ENCODE data around the gene GAPDHS. TPM values are rescaled to one million over a fixed set of nuclear protein-coding genes. Genes with fewer than 3 reads are reported as not detected.

GAPDHS gene
- polyA plus RNA-seq, 5 donors = not detected

DNA sequence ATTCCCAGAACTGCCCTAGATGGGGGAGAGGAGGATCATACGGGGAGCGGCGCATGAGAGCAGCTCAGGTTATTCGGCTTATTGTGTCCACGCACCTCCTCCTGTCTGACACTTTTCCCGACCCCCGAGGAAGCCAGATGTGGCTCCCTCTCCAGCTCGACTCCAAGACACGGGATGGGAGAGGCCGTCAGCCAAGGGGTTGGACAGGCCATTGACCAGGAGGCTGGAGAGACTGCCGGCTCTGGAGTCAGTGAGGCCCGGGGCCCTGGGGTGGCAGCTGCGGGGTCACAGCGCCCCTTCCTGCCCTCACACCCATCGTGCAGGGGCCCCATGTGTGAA is 22.7 kb upstream of the GAPDHS start:
- DNase-seq = no peak

DNA sequence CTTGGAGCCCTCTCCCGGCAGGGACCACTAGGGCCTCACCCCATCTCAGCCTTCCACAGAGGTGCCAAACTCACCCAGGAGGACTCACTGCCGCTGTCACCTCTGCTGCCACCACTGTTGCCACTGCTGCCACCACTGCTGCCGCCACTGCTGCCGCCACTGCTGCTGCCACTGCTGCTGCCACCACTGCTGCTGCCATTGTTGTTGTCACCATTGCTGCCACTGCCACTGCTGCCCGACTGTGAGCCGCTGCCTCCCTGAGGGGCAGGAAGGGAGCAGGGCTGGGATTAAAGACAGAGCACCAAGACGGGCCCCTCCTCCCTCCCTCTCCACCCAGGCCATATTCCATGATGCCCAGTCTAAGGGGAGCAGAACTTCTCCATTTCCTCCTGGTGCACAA is 21.9 kb upstream of the GAPDHS start:
- DNase-seq = no peak

DNA sequence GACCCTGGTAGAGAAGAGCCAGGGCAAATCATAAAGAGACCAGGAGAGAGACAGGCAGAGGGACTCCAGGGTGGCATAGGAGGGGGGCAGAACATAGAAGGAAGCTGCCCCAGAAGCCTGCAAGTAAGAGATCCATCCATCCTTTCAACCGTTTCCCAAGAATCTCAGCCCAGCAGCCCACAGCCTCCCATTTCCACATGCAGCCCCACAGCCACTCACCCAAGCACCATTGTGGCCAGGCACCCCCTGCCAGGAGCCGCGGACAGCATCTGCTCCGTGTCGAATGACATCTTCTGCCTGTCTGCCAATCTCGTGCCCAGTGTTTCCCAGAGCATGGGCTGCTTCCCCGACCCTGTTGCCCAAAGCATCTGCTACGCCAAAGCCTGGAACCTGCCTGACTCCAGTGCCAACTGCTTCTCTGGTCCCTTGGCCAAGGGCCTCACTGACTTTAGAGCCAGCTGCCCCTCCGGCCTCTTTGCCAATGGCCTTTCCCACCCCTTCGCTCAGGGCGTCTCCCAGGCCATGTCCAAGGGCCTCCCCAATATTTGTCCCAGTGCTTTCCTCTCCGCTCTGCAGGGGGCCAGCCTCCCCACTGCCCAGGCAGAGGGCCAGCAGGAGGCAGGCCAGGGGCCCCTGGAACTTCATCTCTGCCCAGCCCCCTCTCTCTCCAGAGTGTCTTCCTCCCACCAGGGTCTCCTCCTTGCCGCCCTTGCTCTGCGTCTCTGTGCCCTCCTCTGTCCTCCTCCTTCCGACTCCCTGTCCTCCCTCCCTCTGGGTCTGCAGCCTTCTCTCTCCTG is 20.2 kb upstream of the GAPDHS start:
- DNase-seq = no peak

DNA sequence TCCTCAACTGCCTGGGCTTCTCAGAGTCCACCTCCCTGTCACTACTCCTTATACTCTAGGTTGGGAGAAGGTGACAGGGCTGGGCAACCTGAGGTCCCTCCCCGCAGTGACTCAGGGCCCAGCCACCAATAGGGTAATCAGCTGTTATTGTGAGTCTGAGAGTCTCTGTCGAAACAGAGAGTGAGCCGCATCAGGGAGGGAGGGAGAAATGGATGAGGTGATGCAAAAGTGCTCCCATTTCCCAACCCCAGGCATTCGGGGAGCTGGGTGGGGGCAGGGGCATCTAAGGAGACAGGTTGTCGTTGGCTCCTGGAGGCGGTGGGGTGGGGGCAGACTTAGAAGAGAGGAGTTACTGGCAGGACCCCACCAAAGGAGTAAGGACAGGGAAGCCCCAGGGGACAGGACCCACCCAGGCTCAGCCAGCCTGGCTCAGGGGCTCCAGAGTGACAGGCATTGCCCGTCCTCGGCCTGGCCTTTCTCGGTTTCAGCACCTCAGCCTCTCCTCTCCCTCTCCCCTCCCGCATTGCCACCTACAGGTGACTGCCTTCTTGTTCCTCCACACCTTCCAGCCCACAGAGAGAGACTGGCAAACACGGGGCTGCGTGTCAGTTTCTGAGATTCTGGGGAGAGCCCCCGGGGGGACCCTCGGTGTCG is 19.5 kb upstream of the GAPDHS start, which contains the start of gene DMKN:
Gene DMKN (minus strand): TSS at position 22 of the 654 bp plus-strand sequence. CDS start 174 bp downstream, outside the sequence.
- DNase-seq = no peak

DNA sequence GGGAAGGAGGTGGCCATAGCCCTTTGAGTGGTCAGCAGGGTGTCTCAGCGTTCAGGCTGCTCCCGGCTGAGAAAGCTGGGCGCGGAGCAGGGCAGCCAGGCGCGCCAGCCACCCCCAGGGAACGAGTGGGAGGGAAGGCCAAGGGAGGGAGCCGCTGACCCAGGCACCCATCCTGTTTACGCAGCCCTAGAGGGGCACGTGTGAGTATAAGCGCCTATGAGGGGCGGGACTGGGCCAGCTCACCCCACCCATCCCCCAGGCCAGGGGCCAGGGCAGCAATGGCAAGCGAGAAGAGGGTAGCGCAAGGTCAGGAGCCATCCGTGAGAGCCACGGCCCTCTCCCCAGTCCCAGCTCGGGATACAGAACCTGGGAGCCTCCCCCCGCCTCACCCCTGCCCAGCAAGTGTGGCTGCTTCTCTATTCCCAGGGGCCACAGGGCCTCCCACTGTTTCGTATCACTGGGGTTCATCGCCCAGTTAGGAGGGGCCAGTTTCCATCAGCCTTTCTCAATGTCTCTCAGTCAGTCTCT is 18.9 kb upstream of the GAPDHS start:
- DNase-seq = no peak

DNA sequence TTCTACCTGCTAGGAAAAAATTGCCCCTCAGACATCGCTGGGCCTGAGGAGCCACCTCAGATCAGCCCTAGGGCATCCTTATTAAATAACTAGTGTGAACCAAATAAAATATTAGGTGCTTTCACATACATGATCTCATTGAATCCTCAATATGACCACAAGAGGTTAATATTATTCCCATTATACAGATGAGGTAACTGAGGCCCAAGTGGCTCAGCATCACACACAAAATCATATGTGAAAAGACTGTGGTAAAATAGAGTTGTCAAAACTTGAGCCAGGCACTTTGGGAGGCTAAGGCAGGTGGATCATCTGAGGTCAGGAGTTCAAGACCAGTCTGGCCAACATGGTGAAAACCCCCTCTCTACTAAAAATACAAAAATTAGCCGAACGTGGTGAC is 16.9 kb upstream of the GAPDHS start:
- no peak for DNase-seq

DNA sequence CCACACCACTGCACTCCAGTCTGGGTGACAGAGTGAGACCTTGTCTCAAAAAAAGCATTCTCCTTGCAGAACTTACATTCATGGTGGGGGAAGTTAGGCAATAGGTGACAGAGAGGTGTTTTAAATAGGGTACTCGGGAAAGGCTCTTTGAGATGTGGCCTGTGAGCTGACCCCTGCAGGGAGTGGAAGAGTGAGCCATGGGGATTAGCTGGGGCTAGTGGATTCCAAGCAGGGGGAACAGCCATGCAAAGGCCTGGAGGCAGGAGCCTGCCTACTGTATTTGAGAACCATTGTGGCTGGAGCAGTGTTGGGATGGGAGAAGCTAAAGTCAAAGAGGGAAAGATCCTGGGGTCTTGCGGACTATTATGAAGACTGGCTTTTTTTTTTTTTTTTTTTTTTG is 15.9 kb upstream of the GAPDHS start:
- no peak for DNase-seq

DNA sequence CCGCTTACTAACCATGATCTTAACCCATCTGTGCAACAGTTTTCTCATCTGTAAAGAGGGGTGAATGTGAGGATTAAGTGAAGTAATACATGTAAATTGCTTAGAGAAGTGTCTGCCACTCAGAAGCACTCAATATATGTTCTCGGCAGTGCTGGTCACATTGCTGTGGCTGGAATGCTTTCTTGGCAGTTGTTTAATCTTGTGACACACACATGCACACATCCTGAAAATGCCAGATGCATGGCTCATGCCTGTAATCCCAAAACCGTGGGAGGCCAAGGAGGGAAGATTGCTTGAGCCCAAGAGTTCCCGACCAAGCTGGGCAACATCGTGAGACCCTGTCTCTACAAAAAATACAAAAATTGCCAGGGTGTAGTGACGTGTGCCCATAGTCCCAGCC is 14.9 kb upstream of the GAPDHS start:
- DNase-seq = no peak

DNA sequence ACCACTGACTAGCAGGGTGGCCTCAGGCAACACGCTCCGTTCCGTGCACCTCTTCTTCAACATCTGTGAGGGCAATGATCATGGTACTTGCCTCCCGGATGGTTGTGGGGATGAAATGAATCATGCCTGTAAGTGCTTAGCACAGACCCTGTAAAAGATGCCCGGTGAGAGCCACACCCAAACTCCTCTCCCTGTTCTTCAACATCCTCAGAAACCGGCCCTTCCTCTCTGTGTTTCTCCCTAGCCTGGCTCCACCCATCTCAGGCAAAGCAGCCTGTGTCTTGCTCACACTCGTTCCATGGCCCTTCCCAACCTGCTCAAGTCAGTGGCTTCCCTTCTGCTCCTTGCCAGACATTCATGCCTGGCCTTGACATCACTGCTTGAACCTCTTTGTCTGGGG is 14.0 kb upstream of the GAPDHS start:
- no peak for DNase-seq

DNA sequence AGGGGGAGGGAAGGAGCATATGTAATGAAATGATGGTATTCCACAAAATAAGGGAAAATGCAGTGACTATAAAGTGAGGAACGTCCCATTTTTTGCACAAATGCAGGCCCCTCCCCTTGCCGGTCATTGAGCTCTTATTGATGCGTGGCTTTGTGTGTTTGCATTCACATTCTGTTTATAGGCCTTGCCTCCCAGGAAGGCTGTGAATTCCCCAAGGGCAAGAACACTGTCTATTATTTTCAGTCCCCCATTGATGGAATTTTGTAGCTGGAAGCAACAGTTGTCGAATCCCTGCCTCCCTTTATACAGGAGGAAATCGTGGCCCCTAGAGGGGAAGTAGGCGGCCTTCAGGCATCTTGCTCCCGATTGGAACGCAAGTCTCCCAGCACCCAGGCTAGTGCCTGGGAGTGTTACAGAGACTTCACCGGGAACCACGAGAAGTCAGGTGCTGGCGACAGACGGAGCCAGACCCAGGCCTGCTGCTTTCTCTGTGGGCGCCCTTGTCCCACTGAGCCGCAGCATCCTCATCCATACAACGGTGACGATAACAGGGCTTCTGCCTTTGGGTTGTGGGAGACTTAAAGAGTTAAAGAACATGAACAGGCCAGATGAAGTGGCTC is 12.0 kb upstream of the GAPDHS start:
- no peak for DNase-seq

DNA sequence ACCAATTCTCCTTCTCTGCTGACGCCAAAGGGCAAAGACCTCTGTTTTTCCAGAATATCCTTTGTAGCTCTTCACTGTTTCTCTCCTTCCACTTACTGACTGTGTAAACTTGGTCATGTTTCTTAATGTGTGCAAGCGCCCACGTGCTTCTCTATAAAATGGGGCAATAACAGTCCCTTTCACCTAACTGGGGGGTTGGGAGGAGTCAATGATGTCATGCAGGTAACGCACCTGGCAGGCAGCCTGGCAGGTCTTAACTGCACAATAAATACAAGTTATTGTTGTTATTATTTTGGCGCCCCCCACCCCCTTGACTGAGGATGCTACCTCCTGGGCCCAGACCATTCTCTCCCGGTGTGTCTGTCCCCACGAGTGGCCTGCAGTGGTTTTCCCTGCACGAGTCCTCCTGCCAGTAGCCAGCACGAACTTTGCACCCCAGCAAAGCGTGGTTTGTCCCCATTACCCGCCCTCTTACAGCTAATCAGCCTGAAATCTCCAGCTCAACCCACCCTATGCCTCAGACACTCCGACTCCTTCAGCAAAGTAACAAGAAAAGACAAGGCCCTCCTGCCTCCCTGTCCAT is 10.4 kb upstream of the GAPDHS start:
- no peak for DNase-seq

DNA sequence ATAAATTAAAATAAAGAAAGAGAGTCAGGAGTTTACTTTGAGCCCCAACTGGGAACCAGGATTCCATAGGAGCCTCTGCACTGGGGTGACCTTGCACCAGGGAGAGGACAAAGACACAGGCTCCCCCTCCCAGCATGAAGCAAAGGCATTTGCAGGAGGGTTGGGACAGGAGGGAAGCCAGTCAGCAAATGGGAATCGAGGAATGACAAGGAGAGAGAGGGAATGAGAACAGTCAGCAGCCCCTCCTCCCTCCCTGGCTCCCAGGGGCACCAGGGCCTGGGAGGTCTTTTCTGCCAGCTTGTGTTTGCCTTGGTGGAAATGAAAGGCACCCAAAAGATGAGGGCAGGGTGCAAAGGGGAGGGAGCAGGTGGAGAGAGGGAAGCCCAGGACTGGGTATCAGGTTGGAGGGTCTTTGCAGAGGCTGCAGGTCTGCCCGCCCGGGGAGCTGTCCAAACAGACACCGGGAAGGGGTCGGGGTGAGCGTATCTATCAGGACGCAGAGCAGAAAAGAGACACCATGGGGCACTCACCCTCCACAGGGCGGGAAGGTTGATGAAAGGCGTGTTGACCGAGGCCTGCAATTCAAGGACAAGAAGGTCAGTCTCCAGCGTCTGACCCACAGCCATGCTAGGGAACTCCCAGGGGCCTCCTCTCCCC is 8.9 kb upstream of the GAPDHS start:
- no peak for DNase-seq

DNA sequence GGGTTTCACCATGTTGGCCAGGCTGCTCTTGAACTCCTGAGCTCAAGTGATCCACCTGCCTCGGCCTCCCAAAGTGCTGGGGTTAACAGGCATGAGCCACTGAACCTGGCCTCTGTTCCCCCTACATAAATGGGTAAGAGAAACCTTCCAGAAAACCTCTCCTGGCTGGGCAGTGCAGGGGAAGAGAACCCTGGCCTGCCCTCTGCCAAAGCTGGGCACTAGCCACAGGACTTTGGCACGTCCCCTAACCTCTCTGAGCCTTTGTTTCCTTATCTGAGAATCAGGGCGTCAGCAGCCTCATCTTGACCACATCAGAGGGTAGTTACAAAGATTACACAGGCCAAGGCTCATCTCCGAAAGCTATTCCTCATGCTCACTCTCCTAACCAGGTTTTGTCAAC is 7.4 kb upstream of the GAPDHS start:
- no peak for DNase-seq

DNA sequence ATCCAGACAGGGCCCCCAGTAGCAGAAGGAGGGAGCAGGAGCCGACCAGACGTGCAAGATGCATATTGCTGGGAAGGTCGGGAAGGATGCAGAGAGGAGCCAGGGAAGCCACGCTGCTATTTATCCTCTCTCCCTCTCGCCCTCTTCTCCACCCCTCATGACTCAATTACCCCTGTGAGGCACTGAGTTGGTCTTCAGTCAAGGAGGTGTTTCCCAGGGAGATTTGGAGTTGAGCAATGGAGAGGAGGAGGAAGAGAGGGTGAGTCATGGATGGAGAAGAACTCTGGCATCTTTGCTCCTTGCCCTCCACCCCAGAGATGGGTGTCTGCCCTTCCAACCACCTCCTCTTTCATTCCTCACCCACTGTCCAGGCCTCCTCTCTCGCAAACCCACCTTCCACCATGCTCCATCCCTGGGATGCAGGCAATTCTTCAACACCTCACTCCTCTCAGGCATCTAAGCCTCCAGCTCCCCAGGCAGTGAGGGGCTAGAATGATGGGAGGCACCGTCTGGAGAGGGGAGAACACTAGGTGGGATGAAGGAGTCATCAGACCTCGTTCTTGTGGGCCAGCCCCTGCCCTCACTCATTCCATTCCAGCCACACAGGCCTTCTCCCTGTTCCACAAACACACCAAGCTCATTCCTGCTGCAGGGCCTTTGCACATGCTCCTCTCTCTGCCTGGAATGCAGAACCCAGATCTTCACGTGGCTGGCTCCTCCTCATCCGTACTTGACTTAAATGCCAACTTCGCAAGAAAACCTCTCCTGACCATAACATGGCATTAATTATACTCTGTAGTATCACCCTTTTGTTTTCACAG is 4.8 kb upstream of the GAPDHS start, which contains the start of gene SBSN:
Gene SBSN (minus strand): TSS at position 94 of the 821 bp plus-strand sequence. CDS start 30 bp downstream, at position 64.
- no peak for DNase-seq

DNA sequence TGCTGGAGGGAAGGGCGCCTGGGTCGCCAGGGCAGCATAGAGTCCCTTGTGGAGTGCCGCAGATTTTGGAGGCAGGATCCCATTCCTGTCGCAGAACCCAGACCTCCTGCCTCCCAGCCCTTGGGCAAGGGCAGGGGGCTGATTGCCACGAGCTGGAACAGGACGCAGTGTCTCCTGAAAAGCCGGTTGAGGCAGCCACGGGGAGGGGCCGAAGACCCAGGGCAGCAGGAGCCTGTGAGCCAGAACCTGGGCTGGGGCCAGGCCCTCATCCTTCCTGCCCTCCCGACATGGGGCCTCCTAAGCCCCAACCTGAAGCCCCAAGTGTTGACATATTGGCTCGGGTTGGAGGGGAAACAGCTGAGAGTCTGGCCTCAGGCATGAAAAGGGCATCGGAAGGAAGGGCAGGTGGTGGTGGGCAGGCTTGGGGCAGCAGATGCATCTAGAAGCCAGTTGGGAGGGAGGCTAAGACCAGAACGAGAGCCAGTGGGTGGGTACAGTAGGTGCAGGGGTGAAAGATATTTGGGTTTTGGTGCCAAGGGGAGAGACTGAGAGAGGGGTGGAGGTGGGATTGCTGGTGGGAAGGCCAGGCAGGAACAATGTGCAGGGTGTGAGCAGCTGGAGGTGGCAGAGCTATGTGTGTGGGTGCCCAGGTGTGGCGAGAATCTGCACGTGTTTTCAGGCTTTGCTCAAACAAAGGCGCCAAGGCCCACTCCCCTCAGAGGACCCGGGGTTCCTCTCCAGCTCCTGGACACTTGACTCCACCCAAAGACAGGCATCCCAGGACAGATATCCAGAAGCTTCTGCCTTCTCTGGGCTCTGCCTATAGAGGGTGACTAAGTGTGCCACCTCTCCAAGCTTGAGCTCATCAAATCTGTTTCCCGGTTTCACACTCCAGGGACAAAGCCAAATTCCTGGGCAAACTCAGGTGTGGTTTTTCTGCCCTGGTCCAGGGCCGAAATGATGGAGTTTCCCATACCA is 3.7 kb upstream of the GAPDHS start:
- peak in 1 of 2 donors; percentile 20 for DNase-seq

DNA sequence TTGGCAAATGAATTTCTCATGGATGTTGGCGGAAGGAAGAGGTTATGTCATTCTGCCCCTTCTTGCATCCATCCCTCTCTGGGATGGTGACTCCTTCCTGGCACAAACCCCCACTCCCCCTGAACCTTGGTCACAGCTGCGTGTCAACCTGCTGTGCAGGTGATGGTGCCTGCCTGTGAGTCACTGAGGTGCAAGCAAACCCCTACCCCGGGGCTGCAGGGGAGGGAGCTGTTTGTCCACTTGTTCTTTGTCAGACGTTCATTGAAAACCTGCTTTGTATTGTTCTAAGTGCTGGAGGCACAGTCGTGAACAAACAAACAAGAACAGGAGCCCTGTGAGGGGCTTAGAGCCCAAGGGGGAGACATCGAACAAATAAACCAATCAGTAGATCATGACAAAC is 2.0 kb upstream of the GAPDHS start:
- no peak for DNase-seq

DNA sequence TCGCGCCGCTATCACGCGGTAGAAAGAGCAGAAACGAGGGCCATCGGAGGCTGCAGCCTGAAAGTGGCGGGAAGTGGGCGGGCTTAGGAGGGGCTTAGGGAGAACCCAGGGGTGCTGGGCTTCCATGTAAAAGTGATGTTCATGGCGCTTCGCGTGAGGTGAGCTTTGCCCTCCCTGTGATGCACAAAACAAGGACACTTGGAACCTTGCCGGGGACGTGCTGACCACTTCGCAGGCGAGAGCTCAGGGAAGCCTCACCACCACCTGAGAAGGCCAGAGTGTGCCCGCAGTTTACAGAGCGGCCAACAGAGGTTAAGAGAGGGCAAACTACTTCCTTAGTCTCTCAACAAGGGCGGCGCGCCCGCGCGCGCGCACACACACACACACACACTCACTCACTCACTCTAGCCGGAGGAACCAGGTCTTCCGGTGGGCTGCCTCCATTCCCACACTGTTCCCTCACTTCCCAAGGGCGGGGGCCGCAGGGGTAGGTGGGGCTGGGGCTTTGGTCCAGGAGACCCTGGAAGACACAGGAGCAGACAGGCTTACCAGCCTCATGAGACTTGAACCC is 651 bp downstream of the GAPDHS start:
- peak; percentile 35 to 42 for DNase-seq

DNA sequence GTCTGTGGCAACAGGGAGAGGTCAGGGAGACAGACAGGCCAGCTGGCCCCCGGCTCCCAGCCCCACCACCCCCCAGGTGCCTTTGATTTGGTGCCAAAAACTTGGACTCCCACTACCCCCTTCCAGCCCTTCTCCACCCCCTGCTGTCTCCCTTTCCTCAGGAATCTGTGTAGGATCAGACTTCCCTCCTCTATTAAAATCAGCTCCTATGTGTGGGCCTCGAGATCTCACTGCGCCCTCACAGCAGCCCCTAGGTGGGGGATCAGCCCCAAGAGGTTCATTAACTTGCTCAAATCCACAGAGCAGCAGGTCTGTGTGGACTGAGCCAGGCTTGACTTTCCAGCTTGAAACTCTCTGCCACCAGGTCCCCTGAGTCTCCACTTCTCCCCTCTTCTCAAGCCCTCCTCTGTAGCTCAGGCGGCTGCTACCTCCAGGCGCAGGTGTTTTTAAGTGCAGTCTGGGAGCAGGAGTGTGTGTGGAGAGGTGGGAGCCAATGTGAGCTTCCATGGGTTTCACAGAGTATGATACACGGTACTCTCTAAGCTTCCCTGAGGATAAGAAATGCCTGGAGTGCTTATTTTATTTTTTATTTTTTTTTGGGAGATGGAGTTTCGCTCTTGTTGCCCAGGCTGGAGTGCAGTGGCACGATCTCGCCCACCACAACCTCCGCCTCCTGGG is 1.7 kb downstream of the GAPDHS start:
- DNase-seq = no peak

DNA sequence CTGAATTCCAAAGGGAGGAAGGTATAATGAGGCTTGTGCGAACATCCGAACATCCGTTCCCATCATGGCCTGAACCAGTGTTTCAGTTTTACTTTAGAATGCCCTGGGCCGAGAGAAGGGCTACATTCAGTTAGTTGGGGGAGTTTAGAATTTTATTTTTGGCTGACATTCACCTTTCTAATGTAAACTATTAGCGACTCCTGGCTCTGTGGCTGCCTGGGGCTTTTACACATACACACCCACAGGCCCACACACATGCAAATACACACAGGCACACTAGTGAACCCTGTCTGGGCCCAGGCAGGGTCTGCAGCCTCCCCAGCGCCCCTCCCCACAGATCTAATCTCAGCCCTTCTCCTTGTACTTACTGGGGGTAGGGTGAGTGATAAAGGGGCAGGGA is 6.1 kb downstream of the GAPDHS start:
- no peak for DNase-seq

Measured in right lung (tissue), 5 donors.